HG03521 (cell line): ENCODE data around the gene TGFBRAP1.
"Not testable (repeated sequence)": the region's sequence is repeated elsewhere in the genome, so short reads cannot be mapped to it uniquely, and the experiment has no call there.

Experiments
- ATAC-seq: cut with Tn5 transposase; IDR thresholded peaks from one replicate; pipeline ENCODE4 v1.9.1; 2021; ENCODE audit warnings: mild to moderate bottlenecking, moderate library complexity; ENCODE audit not compliant: unreplicated experiment

Gene TGFBRAP1

GRCh38 chr2:105278654-105279053, 50.9 kb downstream of the TGFBRAP1 start:
- no peak for ATAC-seq

- no peak for ATAC-seq
Measured at GRCh38 chr2:105274046-105274445, 55.5 kb downstream of the TGFBRAP1 start.

GRCh38 chr2:105272176-105272575, 57.4 kb downstream of the TGFBRAP1 start:
- no peak for ATAC-seq

- ATAC-seq: no peak
Measured at GRCh38 chr2:105271393-105272045, 58.0 kb downstream of the TGFBRAP1 start.

GRCh38 chr2:105269426-105269825, 60.1 kb downstream of the TGFBRAP1 start:
- no peak for ATAC-seq

- ATAC-seq: no peak
Measured at GRCh38 chr2:105262651-105263091, 66.9 kb downstream of the TGFBRAP1 start.

GRCh38 chr2:105261061-105261460, 68.5 kb downstream of the TGFBRAP1 start:
- no peak for ATAC-seq

- no peak for ATAC-seq
Measured at GRCh38 chr2:105258835-105259350, 70.6 kb downstream of the TGFBRAP1 start.

- no peak for ATAC-seq
Measured at GRCh38 chr2:105257981-105258380, 71.6 kb downstream of the TGFBRAP1 start.

GRCh38 chr2:105256431-105257047, 73.0 kb downstream of the TGFBRAP1 start:
- no peak for ATAC-seq

- no peak for ATAC-seq
Measured at GRCh38 chr2:105255979-105256378, 73.6 kb downstream of the TGFBRAP1 start.

- ATAC-seq: no peak
Measured at GRCh38 chr2:105254531-105255210, 74.9 kb downstream of the TGFBRAP1 start.

- no peak for ATAC-seq
Measured at GRCh38 chr2:105252271-105252670, 77.3 kb downstream of the TGFBRAP1 start.

- ATAC-seq: not testable (repeated sequence)
Measured at GRCh38 chr2:105251016-105251648, 78.4 kb downstream of the TGFBRAP1 start.

GRCh38 chr2:105249891-105250290, 79.6 kb downstream of the TGFBRAP1 start:
- no peak for ATAC-seq

- ATAC-seq: no peak
Measured at GRCh38 chr2:105249181-105249580, 80.4 kb downstream of the TGFBRAP1 start.

GRCh38 chr2:105248316-105249070, 81.0 kb downstream of the TGFBRAP1 start:
- no peak for ATAC-seq

GRCh38 chr2:105244451-105244850, 85.1 kb downstream of the TGFBRAP1 start:
- no peak for ATAC-seq

- no peak for ATAC-seq
Measured at GRCh38 chr2:105243961-105244360, 85.6 kb downstream of the TGFBRAP1 start.

GRCh38 chr2:105242286-105242993, 87.1 kb downstream of the TGFBRAP1 start:
- no peak for ATAC-seq
